ENCODE data around the gene CWC25.
"Not testable (repeated sequence)": the region's sequence is repeated elsewhere in the genome, so short reads cannot be mapped to it uniquely, and the experiment has no call there.

Gene CWC25

GRCh38 chr17:38789185-38789584, 35.9 kb downstream of the CWC25 start:
- no peak for DNase-seq (ENCODE audit: low read depth, low spot score)

- DNase-seq (ENCODE audit: low read depth, low spot score): not testable (repeated sequence)
Observed at GRCh38 chr17:38787999-38788398, 37.1 kb downstream of the CWC25 start.

DNA sequence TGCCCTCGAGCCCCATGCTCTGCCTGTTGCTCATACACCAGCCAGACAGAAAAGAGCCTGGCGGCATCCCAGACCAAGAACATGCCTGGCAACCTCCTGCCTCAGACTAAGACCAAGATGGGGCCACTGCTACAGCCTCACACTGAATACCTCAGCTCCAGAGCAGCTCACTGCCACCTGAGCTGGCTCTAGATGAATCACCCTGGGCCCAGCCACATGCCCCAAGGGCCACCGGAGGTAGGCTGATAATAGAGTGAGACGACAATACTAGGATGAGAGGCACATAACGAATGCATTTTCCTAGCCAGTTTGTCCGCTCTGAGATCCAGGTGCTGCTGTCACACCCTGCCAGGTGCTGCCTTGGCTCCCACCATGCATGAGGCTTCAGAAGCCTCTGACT, 38.7 kb downstream of the CWC25 start:
- DNase-seq (ENCODE audit: low read depth, low spot score): no peak

GRCh38 chr17:38783227-38783626, 41.9 kb downstream of the CWC25 start:
- DNase-seq (ENCODE audit: low read depth, low spot score): no peak

DNA sequence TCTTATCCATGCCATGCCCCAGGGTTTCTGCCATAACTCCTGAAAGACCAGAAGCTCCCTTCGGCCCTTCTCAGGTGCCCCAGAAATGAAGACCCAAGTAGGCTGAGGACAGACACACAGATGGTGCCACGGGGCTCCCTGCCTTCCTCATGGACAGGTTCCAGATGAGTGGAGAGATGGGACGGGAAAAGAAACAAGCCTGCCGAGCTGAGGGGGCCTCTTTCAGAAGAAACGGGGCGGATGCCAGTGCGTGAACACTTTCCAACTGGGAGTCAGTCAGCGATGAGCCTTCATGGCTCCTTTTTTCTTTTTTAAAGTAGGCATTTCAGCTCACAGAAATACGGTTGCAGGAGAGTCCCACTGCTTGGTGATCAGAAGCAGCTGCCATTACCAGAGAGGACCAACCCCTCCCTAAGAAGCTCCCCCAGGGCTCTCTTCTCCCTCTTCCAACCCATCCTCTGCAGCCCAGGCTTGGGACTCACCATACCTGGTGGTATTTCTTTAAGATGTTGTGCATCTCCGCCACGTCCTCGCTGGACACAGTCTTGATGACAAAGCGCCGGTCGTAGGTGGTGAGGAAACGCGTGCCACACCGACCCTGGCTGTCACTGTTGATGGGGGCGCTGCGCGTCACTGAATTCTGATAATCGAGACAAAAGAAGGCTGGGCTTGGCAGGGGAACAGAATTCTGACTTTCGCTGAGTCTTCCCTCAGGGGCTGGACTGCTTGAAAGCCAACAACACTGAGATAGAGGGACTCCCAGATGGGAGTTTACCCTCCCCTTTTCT, 45.0 kb downstream of the CWC25 start:
- DNase-seq (ENCODE audit: low read depth, low spot score): no peak

DNA sequence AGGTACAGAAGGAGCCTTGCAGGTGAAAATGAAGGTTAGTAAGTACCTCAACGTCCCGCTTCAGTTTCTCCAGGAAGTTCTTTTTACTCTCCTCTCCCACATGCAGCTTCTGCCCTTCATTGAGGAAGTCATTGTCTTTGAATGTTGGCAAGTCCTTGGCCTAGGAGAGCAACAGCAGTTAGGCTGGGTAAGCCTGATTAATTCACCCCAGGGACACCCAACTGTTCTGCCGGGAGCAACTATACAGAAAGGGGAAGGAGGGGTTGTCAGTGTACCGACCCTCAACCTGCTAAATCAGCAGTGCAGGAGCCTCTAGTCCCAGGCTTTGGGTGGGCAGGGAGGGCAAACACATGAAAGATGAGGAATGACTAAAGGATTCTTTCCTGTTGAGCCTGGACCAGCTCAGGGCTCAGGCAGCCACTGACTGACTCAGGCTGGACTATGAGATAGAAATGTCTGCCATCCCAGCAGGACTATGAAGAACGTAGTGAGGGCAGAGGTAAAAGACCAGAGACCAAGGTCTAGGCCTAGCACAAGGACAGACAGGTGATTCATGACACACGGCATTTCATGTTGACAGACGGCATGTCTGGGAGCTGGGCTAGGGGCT, 47.4 kb downstream of the CWC25 start:
- DNase-seq (ENCODE audit: low read depth, low spot score): no peak

DNA sequence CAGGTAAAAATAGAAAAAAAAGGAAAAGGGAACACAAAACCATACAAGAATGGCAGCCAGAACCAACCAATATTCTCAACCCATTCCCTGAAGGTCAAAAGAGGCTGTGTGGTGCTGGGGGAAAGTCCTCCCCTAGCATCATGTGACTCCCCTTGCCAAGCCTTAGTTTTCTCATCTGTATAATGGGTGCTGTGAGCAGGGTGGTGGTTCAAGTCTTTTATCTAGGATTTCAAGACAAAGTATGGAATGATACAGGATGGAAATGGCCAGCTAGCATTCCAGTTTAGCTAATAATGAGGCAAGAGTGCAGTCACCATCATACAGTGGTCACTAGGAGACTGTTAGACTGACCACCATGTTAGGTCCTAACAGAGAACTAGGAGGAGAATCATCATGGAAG, 51.9 kb downstream of the CWC25 start:
- DNase-seq (ENCODE audit: low read depth, low spot score): no peak

DNA sequence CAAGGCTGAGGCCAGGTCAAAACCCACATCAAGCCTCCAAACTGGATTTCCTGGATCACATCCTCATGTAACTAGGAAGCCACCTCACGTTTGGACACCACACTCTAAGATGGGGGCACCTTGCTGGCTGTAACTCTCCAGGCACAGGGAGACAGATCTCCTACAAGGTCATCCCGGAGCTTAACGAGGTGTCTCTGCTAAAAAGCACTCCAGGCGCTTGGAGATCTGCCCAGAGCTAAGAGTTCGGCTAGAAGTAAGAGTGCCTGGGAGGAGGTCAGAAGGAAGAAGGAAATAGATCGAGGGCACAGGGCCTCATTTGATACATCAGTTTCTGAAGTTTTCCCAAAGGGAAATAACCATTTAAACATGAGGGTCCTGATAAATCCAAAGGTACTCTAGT, 56.7 kb downstream of the CWC25 start:
- no peak for DNase-seq (ENCODE audit: low read depth, low spot score)

- no peak for DNase-seq (ENCODE audit: low read depth, low spot score)
Observed at GRCh38 chr17:38766341-38766740, 58.8 kb downstream of the CWC25 start.

DNA sequence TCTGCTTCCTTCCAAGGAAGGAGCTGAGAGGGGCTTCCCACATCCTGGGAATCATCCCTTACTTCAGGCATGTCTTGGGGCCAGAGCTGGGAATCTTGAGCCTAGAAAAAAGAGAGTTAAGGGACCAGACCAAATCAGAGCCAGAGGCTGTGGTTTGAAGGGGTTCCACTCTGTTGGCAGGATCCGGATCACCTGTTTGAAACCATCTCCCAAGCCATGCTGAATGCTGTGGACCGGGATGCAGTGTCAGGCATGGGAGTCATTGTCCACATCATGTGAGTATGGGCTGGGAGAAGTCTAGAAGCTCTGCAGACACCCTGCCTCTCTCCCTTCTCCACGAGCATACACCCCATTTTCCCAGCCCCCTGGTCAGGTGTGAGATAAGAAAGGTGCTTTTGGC, 62.9 kb downstream of the CWC25 start:
- no peak for DNase-seq (ENCODE audit: low read depth, low spot score)

DNA sequence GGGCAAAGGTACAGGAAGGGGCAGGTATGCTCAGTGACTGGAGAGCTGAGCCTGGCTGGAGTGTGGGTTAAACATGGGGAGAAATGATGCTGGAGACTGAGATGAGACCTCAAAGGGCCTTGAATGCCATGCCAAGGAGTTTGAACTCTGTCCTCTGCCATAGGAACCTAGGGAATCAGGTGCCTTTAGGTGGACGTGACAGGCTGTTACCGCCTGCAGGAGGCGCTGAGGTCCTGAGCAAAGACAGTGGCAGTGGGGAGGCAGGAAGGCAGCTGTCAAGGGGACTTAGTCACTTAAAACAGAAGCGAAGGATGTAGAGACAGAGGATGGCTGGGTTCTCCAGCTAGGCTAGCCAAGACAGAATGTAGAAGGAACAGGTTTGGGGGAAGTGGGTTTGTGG, 63.5 kb downstream of the CWC25 start:
- DNase-seq (ENCODE audit: low read depth, low spot score): no peak

GRCh38 chr17:38753071-38753506, 72.0 kb downstream of the CWC25 start:
- DNase-seq (ENCODE audit: low read depth, low spot score): no peak

- DNase-seq (ENCODE audit: low read depth, low spot score): peak; percentile 96
Observed at GRCh38 chr17:38752308-38753070, 72.6 kb downstream of the CWC25 start, which contains the start of gene PSMB3. Gene PSMB3 (plus strand): TSS chr17:38752741. CDS start chr17:38752827, 86 bp downstream.

GRCh38 chr17:38751808-38752307, 73.3 kb downstream of the CWC25 start:
- DNase-seq (ENCODE audit: low read depth, low spot score): peak; percentile 71

DNA sequence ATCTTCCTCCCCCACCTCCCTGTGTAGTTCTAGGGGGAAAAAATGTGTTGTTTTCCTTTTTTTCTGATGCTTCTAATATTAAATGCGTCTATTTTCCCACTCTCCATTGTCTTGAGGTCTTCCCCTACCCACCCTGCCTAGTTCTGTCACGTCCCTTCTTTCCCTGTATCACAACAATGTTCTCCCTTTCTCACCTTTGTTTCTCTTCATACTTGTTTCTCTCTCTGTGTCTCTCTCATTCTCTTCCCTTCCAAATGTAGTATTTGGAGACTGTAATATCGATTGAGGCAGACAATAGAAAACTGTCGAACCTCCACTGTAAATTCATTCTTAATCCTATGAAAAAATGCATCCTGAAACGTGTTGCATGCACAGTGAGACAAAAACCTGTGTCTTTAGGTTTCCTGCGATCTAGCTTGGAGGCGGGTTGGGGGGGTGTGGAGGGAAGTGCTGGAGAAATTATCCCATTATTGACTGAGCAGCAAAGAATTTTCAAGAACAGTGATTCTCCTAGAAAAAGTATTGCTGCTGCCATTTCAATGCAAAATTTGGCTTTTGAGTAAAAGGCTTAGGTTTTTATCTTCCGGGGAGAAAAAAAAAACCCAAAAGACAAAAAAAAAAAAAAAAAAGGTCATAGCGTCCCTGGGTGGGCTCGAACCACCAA, 73.8 kb downstream of the CWC25 start:
- no peak for DNase-seq (ENCODE audit: low read depth, low spot score)
